H1 (cell line): ENCODE measurements around the gene ACAP3. TPM values are rescaled to one million over a fixed set of nuclear protein-coding genes. Genes with fewer than 3 reads are reported as not detected.

Experiments used
- CTCF ChIA-PET: fragments of 300-600 bp; sonication (Branson Sonifier 250); formaldehyde crosslinking; loops from one replicate; lab custom pipeline; 2021; ENCODE audit not compliant: partially characterized antibody; lab: Charles Lee
- POLR2A ChIA-PET: fragments of 300-600 bp; sonication (Branson Sonifier 250); formaldehyde crosslinking; loops from one replicate; lab custom pipeline; 2021; ENCODE audit warnings: inconsistent platforms; ENCODE audit not compliant: partially characterized antibody; lab: Charles Lee
- DNase-seq, 2 experiments: peaks; one replicate each; pipeline versions ENCODE4 v3.0.0 to v3.0.0-alpha.2; 2010 to 2022; ENCODE audit warnings: low spot score in 2 of 2, low read depth in 1 of 2, mixed read lengths in 1 of 2
- FAIRE-seq: peaks from 2 replicates; lab custom pipeline; 2011; peaks lifted over from hg19 to GRCh38; lab: Jason Lieb, UNC
- H2AFZ ChIP-seq: 2 replicates; pipeline ENCODE4 v1.8.1; 2012; ENCODE audit warnings: low read length, inconsistent platforms
- H2AK5ac ChIP-seq: 2 replicates; pipeline ENCODE4 v1.6.1; 2013; ENCODE audit warnings: low read depth, low read length
- H2BK120ac ChIP-seq: replicated peaks from 2 replicates; pipeline ENCODE3; 2013; ENCODE audit warnings: low read depth, low read length, inconsistent platforms
- H2BK12ac ChIP-seq: 2 replicates; pipeline ENCODE4 v1.6.1; 2013; ENCODE audit warnings: low read depth, low read length
- H2BK15ac ChIP-seq: 2 replicates; pipeline ENCODE4 v1.6.1; 2013; ENCODE audit warnings: low read length
- H2BK20ac ChIP-seq: 2 replicates; pipeline ENCODE4 v1.6.1; 2013; ENCODE audit warnings: low read length
- H2BK5ac ChIP-seq: 2 replicates; pipeline ENCODE4 v1.6.1; 2013; ENCODE audit warnings: low read depth, low read length
- H3K14ac ChIP-seq: 2 replicates; pipeline ENCODE4 v1.6.1; 2013; ENCODE audit warnings: inconsistent platforms; ENCODE audit not compliant: insufficient read length
- H3K18ac ChIP-seq: 2 replicates; pipeline ENCODE4 v1.6.1; 2013; ENCODE audit warnings: low read length; ENCODE audit errors: extremely low read depth
- H3K23ac ChIP-seq: 2 replicates; pipeline ENCODE4 v1.6.1; 2013; ENCODE audit warnings: inconsistent platforms; ENCODE audit not compliant: insufficient read length
- H3K23me2 ChIP-seq: 2 replicates; pipeline ENCODE4 v1.6.1; 2013; ENCODE audit warnings: low read depth, low read length
- H3K27ac ChIP-seq: 2 replicates; pipeline ENCODE4 v1.6.1; 2011; ENCODE audit warnings: low read depth, low read length, inconsistent platforms
- H3K27me3 ChIP-seq, 4 experiments: replicated peaks in 1 of 4; 1 replicate in 1 of 4; 2 replicates in 3 of 4; pipeline versions ENCODE4 v1.6.1 to v1.8.1; 2011 to 2013; ENCODE audit warnings: low read length in 3 of 4, mild to moderate bottlenecking in 3 of 4, inconsistent platforms in 2 of 4, mixed read lengths in 2 of 4, moderate library complexity in 1 of 4; ENCODE audit not compliant: control insufficient read depth in 3 of 4, insufficient read depth in 3 of 4; ENCODE audit errors: extremely low read depth in 1 of 4
- H3K36me3 ChIP-seq, 4 experiments: 2 replicates each; pipeline versions ENCODE4 v1.6.1 to v1.8.1; 2011 to 2013; ENCODE audit warnings: mild to moderate bottlenecking in 4 of 4, low read length in 3 of 4, moderate library complexity in 2 of 4, control low read depth in 1 of 4, inconsistent platforms in 1 of 4; ENCODE audit not compliant: insufficient read depth in 4 of 4, control insufficient read depth in 2 of 4
- H3K4ac ChIP-seq: replicated peaks from 2 replicates; pipeline ENCODE3; 2013; ENCODE audit warnings: low read length, low read depth, mixed read lengths, inconsistent platforms; ENCODE audit not compliant: insufficient read length
- H3K4me1 ChIP-seq, 4 experiments: replicated peaks in 1 of 4; 1 replicate in 1 of 4; 2 replicates in 3 of 4; pipeline versions ENCODE4 v1.6.1 to v1.8.1; 2011 to 2013; ENCODE audit warnings: low read length in 3 of 4, inconsistent platforms in 2 of 4, mixed read lengths in 1 of 4; ENCODE audit not compliant: insufficient read depth in 4 of 4, control insufficient read depth in 3 of 4
- H3K4me2 ChIP-seq, 2 experiments: 2 replicates each; pipeline versions ENCODE4 v1.6.1 to v1.8.1; 2011 to 2013; ENCODE audit warnings: low read depth in 2 of 2, low read length in 2 of 2, control low read depth in 1 of 2, inconsistent platforms in 1 of 2, mild to moderate bottlenecking in 1 of 2; ENCODE audit not compliant: insufficient read depth in 1 of 2
- H3K4me3 ChIP-seq, 4 experiments: fragments of 200-600, 300-600 bp in 1 of 4; sonication (generic), shearing (Covaris generic), sonication (Bioruptor Twin) in 1 of 4; 2 replicates each; pipeline versions ENCODE4 v1.5.1 to v1.8.1; 2011 to 2016; ENCODE audit warnings: low read length in 4 of 4, low read depth in 3 of 4, control low read depth in 2 of 4, inconsistent platforms in 2 of 4, mild to moderate bottlenecking in 2 of 4, mixed read lengths in 1 of 4, moderate library complexity in 1 of 4; ENCODE audit not compliant: insufficient read depth in 2 of 4; ENCODE audit errors: extremely low read depth in 1 of 4
- H3K56ac ChIP-seq: replicated peaks from 2 replicates; pipeline ENCODE3; 2013; ENCODE audit warnings: low read depth, mild to moderate bottlenecking, mixed read lengths, low read length, inconsistent platforms; ENCODE audit not compliant: insufficient read length
- H3K79me1 ChIP-seq: 2 replicates; pipeline ENCODE4 v1.6.1; 2013; ENCODE audit warnings: low read depth, low read length, control low read depth
- H3K79me2 ChIP-seq, 2 experiments: 2 replicates each; pipeline versions ENCODE4 v1.6.1 to v1.8.1; 2012 to 2013; ENCODE audit warnings: low read length in 2 of 2, mild to moderate bottlenecking in 2 of 2, inconsistent platforms in 1 of 2; ENCODE audit not compliant: insufficient read depth in 2 of 2, control insufficient read depth in 1 of 2
- H3K9ac ChIP-seq, 4 experiments: replicated peaks in 1 of 4; 1 replicate in 1 of 4; 2 replicates in 3 of 4; pipeline versions ENCODE4 v1.6.1 to v1.8.1; 2011 to 2013; ENCODE audit warnings: low read depth in 3 of 4, low read length in 3 of 4, control low read depth in 2 of 4, mild to moderate bottlenecking in 2 of 4, moderate library complexity in 2 of 4, inconsistent platforms in 1 of 4; ENCODE audit errors: extremely low read depth in 1 of 4
- H3K9me3 ChIP-seq, 2 experiments: 2 replicates each; pipeline versions ENCODE4 v1.6.1 to v1.8.1; 2012 to 2013; ENCODE audit warnings: mild to moderate bottlenecking in 2 of 2, moderate library complexity in 2 of 2, control low read depth in 1 of 2, inconsistent platforms in 1 of 2, low read depth in 1 of 2, low read length in 1 of 2, mixed read lengths in 1 of 2; ENCODE audit not compliant: insufficient read depth in 2 of 2
- H4K20me1 ChIP-seq, 2 experiments: replicated peaks in 1 of 2; 2 replicates each; pipeline versions ENCODE3 to v1.8.1; 2011 to 2013; ENCODE audit warnings: inconsistent platforms in 2 of 2, low read length in 2 of 2, mild to moderate bottlenecking in 1 of 2; ENCODE audit not compliant: insufficient read depth in 2 of 2, control insufficient read depth in 1 of 2
- H4K5ac ChIP-seq: 2 replicates; pipeline ENCODE4 v1.6.1; 2013; ENCODE audit warnings: low read length, low read depth, mixed read lengths, inconsistent platforms; ENCODE audit not compliant: insufficient read length
- H4K8ac ChIP-seq: 2 replicates; pipeline ENCODE4 v1.8.0; 2013; ENCODE audit warnings: mild to moderate bottlenecking, moderate library complexity, low read length, inconsistent platforms; ENCODE audit not compliant: insufficient read depth; ENCODE audit errors: extremely low read depth
- H4K91ac ChIP-seq: replicated peaks from 2 replicates; pipeline ENCODE3; 2013; ENCODE audit warnings: low read length, mixed read lengths, inconsistent platforms; ENCODE audit not compliant: insufficient read length
- CHD2 ChIP-seq: IDR thresholded peaks from 2 replicates; pipeline ENCODE4 v1.6.1; 2012; ENCODE audit warnings: low read length, improper control_type of control experiment
- TAF1 ChIP-seq: IDR thresholded peaks from 2 replicates; pipeline ENCODE4 v1.6.1; 2011; ENCODE audit warnings: mild to moderate bottlenecking, low read depth, low read length
- WGBS, 2 experiments: shearing (Covaris generic) in 1 of 2; methylation state at CpG; one replicate each; pipeline versions ENCODE4 v1.1.6 to v1.1.7; 2013 to 2015; ENCODE audit warnings: low lambda C conversion rate in 2 of 2, mixed read lengths in 2 of 2, inconsistent platforms in 1 of 2, low coverage in 1 of 2, missing lambda C conversion rate in 1 of 2; ENCODE audit not compliant: insufficient replicate concordance in 2 of 2, insufficient coverage in 1 of 2, insufficient read length in 1 of 2; ENCODE audit errors: extremely low coverage in 1 of 2, missing lambda C conversion rate in 1 of 2; 5-methylcytosine and 5-hydroxymethylcytosine counted together
- polyA plus RNA-seq, 7 experiments: library from polyadenylated mRNA; depleted of rRNA in 3 of 7; stranded (reverse) in 5 of 7; unstranded in 2 of 7; fragments of >200 nt in 5 of 7; fragments of 200-250 nt in 2 of 7; gene quantifications; 1 replicate in 5 of 7; 2 replicates in 1 of 7; 4 replicates in 1 of 7; pipeline versions ENCODE4 v1.2.1 to v1.2.3, GENCODE V29; 2011 to 2013; ENCODE audit warnings: missing spikeins in 2 of 7, mixed read lengths in 2 of 7
- total RNA-seq: library from RNA; stranded (reverse); fragmentation: NEBNext Ultra II Directional; extraction: Animal tissue kit (Norgen Biotek cat#: 25700); gene quantifications from 2 replicates; pipeline ENCODE4 v1.2.1, GENCODE V29; 2021

ACAP3 gene
- total and polyA plus RNA-seq, 2 of the 8 experiments (the other 6 are each of a cell fraction or from before 2014, with no cell fraction given) = 14.8 to 28.3 TPM

GRCh38 chr1:1336931-1337792 is 29.4 kb upstream of the ACAP3 start:
- H2BK12ac ChIP-seq = no peak overlapping the region
- H3K27ac ChIP-seq = no peak overlapping the region
- POLR2A ChIA-PET = interaction anchor here (0.6 to 9.0 kb wide), 6 partner anchors 11 to 73 kb away, joined by 3 to 134 read pairs (median 4); no protein-coding TSS in a partner anchor
- H3K4me2 ChIP-seq = no peak overlapping the region
- no peak overlapping the region for H3K4me3 ChIP-seq
- DNase-seq (no peak), FAIRE-seq (no peak)
- no peak overlapping the region for H2BK5ac ChIP-seq
- H3K14ac ChIP-seq = no peak overlapping the region
- H3K4me1 ChIP-seq = no peaks in the 10 kb centered on the region; a peak in 1 of 7 replicates
- H3K4ac ChIP-seq = no peak overlapping the region
- no peak overlapping the region for H2AK5ac ChIP-seq
- no peak overlapping the region for H2BK15ac ChIP-seq
- H2BK120ac ChIP-seq = no peak overlapping the region
- H3K23ac ChIP-seq = no peak overlapping the region
- peaks cover 0 to 5% of the 10 kb centered on the region in 2 experiments; a peak in 1 of 4 replicates for H3K9me3 ChIP-seq
- CTCF ChIA-PET = interaction anchor here (0.6 to 3.2 kb wide), 8 partner anchors 9 to 65 kb away, joined by 3 to 13 read pairs (median 3); partner anchors contain the start of gene DVL1
- no peak overlapping the region for H3K18ac ChIP-seq
- no peaks in the 10 kb centered on the region for H3K79me2 ChIP-seq
- H3K27me3 ChIP-seq = no peaks in the 10 kb centered on the region; a peak in 1 of 7 replicates
- no peak overlapping the region for H2AFZ ChIP-seq
- H4K20me1 ChIP-seq = peaks cover 14 to 35% of the 10 kb centered on the region in 2 experiments
- whole genome bisulfite sequencing, 2 experiments = 96% methylated on average over 22 of the region's 32 CpGs; no CpG with 5 or more reads in 1 of the 2 experiments
- H4K8ac ChIP-seq = peak overlapping the region; percentile 25; the same call in 1 of the 2 replicates
- no peaks in the 10 kb centered on the region; the same call in 1 of the 2 replicates for H3K23me2 ChIP-seq
- H4K91ac ChIP-seq = no peak overlapping the region
- H4K5ac ChIP-seq = no peak overlapping the region
- no peak overlapping the region for H3K56ac ChIP-seq
- 0 out of 2 replicates have a peak, but pooled peaks have one; percentile 10 for TF ChIP-seq TAF1
- no peak for TF ChIP-seq CHD2
- peaks cover 2 to 44% (median 15%) of the 10 kb centered on the region in 4 experiments; a peak in 7 of 8 replicates for H3K36me3 ChIP-seq
- H3K79me1 ChIP-seq = peaks cover 12% of the 10 kb centered on the region
- no peak overlapping the region for H2BK20ac ChIP-seq
- H3K9ac ChIP-seq = no peak overlapping the region
